Thymus (tissue), 11 donors: ENCODE results near the gene HSPBAP1. TPM values are rescaled to one million over a fixed set of nuclear protein-coding genes. Genes with fewer than 3 reads are reported as not detected.

ENCODE experiments used
- DNase-seq, 9 donors: peaks; one replicate each; pipeline ENCODE4 v3.0.0-alpha.2; 2013; ENCODE audit warnings: low spot score in 9 of 9, low read depth in 6 of 9, missing footprints in 1 of 9
- H3K27ac ChIP-seq, 2 donors: one replicate each; pipeline ENCODE4 v1.5.1; 2013; ENCODE audit warnings: control low read depth in 1 of 2, low read depth in 1 of 2, low read length in 1 of 2, mild to moderate bottlenecking in 1 of 2, moderate library complexity in 1 of 2
- H3K27me3 ChIP-seq, 2 donors: one replicate each; pipeline ENCODE4 v1.5.1; 2013; ENCODE audit warnings: low read length in 1 of 2; ENCODE audit not compliant: control insufficient read depth in 2 of 2, insufficient read depth in 1 of 2
- H3K36me3 ChIP-seq, 2 donors: one replicate each; pipeline ENCODE4 v1.5.1; 2013; ENCODE audit warnings: low read length in 1 of 2, mild to moderate bottlenecking in 1 of 2, moderate library complexity in 1 of 2; ENCODE audit not compliant: control insufficient read depth in 2 of 2, insufficient read depth in 2 of 2
- H3K4me1 ChIP-seq, 2 donors: one replicate each; pipeline ENCODE4 v1.5.1; 2013; ENCODE audit warnings: low read length in 2 of 2; ENCODE audit not compliant: control insufficient read depth in 2 of 2, insufficient read depth in 2 of 2
- H3K4me3 ChIP-seq, 2 donors: one replicate each; pipeline ENCODE4 v1.5.1; 2013; ENCODE audit warnings: low read length in 2 of 2, control low read depth in 1 of 2, mild to moderate bottlenecking in 1 of 2
- H3K9me3 ChIP-seq, 2 donors: one replicate each; pipeline ENCODE4 v1.5.1; 2013; ENCODE audit warnings: low read length in 1 of 2, mild to moderate bottlenecking in 1 of 2; ENCODE audit not compliant: control insufficient read depth in 2 of 2, insufficient read depth in 1 of 2
- WGBS: extraction: QIAGEN DNeasy Blood & Tissue Kit; methylation state at CpG from one replicate; pipeline ENCODE4 v1.1.7; 2013; 5-methylcytosine and 5-hydroxymethylcytosine counted together
- polyA plus RNA-seq: library from polyadenylated mRNA; stranded (reverse); fragments of 200-250 nt; gene quantifications from one replicate; pipeline ENCODE4 v1.2.3, GENCODE V29; 2013
- total RNA-seq: library from RNA; stranded (reverse); fragments of 120-200 nt; gene quantifications from one replicate; pipeline ENCODE4 v1.2.4, GENCODE V29; 2013
- donor health status: healthy.

The HSPBAP1 gene
- total and polyA plus RNA-seq, 2 donors = 13.0 to 37.7 TPM

GRCh38 chr3:122810734-122811133, 17.1 kb upstream of the HSPBAP1 start:
- Histone ChIP-seq H3K9me3 (no peaks in the 10 kb centered on the region), H3K4me1 (no peaks in the 10 kb centered on the region), H3K27ac (no peak overlapping the region), H3K36me3 (no peaks in the 10 kb centered on the region), H3K27me3 (no peaks in the 10 kb centered on the region), H3K4me3 (no peak overlapping the region)
- no peak for DNase-seq

DNA sequence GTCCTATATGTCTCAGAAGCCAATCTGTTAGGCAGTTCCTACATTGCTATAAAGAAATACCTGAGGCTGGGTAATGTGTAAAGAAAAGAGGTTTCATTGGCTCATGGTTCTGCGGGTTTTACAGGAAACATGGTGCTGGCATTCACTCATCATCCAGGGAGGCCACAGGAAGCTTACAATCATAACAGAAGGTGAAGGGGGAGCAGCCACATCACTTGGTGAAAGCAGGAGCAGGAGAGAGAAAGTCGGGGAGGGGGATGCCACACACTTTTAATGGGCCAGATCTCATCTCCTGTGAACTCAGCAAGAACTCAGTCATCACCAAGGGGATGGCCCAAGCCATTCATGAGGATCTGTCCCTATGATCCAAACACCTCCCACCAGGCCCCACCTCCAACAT, 10.3 kb upstream of the HSPBAP1 start:
- H3K4me3 ChIP-seq = no peak overlapping the region
- 93% methylated on average over 2 of the region's 2 CpGs for WGBS
- no peaks in the 10 kb centered on the region for H3K36me3 ChIP-seq
- no peaks in the 10 kb centered on the region for H3K4me1 ChIP-seq
- DNase-seq = no peak
- no peak overlapping the region for H3K27ac ChIP-seq
- H3K27me3 ChIP-seq = no peaks in the 10 kb centered on the region
- no peaks in the 10 kb centered on the region for H3K9me3 ChIP-seq

DNA sequence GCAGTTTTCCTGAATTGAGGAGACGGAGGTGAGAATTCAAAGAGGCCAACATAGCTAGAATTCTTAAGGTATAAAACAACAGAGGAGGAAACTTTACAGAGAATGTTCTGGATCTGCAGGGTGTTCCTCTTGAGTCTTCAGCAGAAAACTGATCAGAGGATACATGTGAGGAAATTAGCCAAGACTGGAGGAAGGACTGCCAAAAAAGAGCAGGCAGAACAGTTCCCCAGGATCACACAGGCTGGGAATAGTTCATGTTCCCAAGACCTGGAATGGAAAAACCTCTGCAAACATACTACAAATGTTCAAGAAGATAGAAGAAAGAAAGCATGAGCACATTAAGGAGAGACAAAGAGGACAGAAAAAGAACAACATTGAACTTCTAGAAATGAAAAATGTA, 8.7 kb upstream of the HSPBAP1 start:
- no peaks in the 10 kb centered on the region for H3K4me1 ChIP-seq
- no peak for DNase-seq
- H3K27me3 ChIP-seq = no peaks in the 10 kb centered on the region
- 98% methylated on average over 1 of the region's 1 CpG for WGBS
- no peak overlapping the region for H3K4me3 ChIP-seq
- H3K9me3 ChIP-seq = no peaks in the 10 kb centered on the region
- H3K27ac ChIP-seq = no peak overlapping the region
- H3K36me3 ChIP-seq = no peaks in the 10 kb centered on the region

- H3K36me3 ChIP-seq = no peaks in the 10 kb centered on the region
- H3K9me3 ChIP-seq = no peaks in the 10 kb centered on the region
- 96% methylated on average over 3 of the region's 3 CpGs for WGBS
- no peaks in the 10 kb centered on the region for H3K27me3 ChIP-seq
- H3K4me1 ChIP-seq = peaks cover 2 to 3% of the 10 kb centered on the region in 2 donors
- DNase-seq = no peak
- no peak overlapping the region for H3K27ac ChIP-seq
- no peak overlapping the region for H3K4me3 ChIP-seq
These were observed 7.1 kb upstream of the HSPBAP1 start for GRCh38 chr3:122800706-122801237.

GRCh38 chr3:122800031-122800430, 6.4 kb upstream of the HSPBAP1 start:
- H3K27ac ChIP-seq = no peak overlapping the region
- no peak for DNase-seq
- H3K36me3 ChIP-seq = no peaks in the 10 kb centered on the region
- H3K4me3 ChIP-seq = no peak overlapping the region
- no peaks in the 10 kb centered on the region for H3K27me3 ChIP-seq
- H3K4me1 ChIP-seq = peaks cover 5 to 8% of the 10 kb centered on the region in 2 donors
- 94% methylated on average over 1 of the region's 1 CpG for WGBS
- H3K9me3 ChIP-seq = no peaks in the 10 kb centered on the region

- Histone ChIP-seq H3K9me3 (no peaks in the 10 kb centered on the region), H3K27ac (no peak overlapping the region), H3K4me3 (no peak overlapping the region), H3K27me3 (no peaks in the 10 kb centered on the region), H3K36me3 (no peaks in the 10 kb centered on the region), H3K4me1 (peaks cover 5 to 12% of the 10 kb centered on the region in 2 donors)
- no peak for DNase-seq
- WGBS = 97% methylated on average over 2 of the region's 2 CpGs
These were observed 5.7 kb upstream of the HSPBAP1 start for GRCh38 chr3:122799322-122799721.

- no peak overlapping the region for H3K27ac ChIP-seq
- DNase-seq = peak in 1 of 9 donors; percentile 7
- no peaks in the 10 kb centered on the region for H3K27me3 ChIP-seq
- 83% methylated on average over 3 of the region's 3 CpGs for WGBS
- no peak overlapping the region for H3K4me3 ChIP-seq
- peaks cover 16 to 25% of the 10 kb centered on the region in 2 donors for H3K4me1 ChIP-seq
- H3K9me3 ChIP-seq = no peaks in the 10 kb centered on the region
- no peaks in the 10 kb centered on the region for H3K36me3 ChIP-seq
These were observed 3.7 kb upstream of the HSPBAP1 start for GRCh38 chr3:122797291-122797690.

DNA sequence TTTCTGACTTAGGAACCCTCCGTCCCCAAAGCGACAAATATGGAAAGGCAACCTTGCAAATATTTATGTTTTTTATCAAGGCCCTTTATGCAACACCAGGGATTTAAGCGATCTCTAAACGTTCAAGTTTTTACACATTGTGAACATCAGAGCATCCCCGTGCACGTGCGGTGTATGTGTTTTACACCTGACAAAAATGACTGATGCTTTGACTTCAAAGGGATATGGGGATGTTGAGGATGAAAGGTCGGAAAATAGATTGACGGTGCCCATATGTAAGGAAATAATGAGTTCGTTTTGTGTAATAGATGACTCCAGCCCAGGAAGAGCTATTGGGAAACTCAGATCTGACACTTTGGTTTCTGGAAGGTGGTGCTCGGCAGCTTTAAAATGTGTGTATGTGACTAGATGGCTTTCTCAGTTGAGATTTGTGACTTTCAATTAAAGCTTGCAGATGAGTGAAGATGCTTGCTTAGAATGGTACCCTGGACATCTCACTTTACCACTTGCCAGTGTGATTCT, 2.1 kb upstream of the HSPBAP1 start:
- Histone ChIP-seq H3K4me3 (peak overlapping the region; percentile 65 to 91), H3K9me3 (no peaks in the 10 kb centered on the region), H3K4me1 (peaks cover 20 to 28% of the 10 kb centered on the region in 2 donors), H3K27me3 (no peaks in the 10 kb centered on the region), H3K27ac (no peak overlapping the region), H3K36me3 (no peaks in the 10 kb centered on the region)
- 60% methylated on average over 11 of the region's 11 CpGs for WGBS
- DNase-seq = peak in 4 of 9 donors; percentile 5 to 29 (median 10)

DNA sequence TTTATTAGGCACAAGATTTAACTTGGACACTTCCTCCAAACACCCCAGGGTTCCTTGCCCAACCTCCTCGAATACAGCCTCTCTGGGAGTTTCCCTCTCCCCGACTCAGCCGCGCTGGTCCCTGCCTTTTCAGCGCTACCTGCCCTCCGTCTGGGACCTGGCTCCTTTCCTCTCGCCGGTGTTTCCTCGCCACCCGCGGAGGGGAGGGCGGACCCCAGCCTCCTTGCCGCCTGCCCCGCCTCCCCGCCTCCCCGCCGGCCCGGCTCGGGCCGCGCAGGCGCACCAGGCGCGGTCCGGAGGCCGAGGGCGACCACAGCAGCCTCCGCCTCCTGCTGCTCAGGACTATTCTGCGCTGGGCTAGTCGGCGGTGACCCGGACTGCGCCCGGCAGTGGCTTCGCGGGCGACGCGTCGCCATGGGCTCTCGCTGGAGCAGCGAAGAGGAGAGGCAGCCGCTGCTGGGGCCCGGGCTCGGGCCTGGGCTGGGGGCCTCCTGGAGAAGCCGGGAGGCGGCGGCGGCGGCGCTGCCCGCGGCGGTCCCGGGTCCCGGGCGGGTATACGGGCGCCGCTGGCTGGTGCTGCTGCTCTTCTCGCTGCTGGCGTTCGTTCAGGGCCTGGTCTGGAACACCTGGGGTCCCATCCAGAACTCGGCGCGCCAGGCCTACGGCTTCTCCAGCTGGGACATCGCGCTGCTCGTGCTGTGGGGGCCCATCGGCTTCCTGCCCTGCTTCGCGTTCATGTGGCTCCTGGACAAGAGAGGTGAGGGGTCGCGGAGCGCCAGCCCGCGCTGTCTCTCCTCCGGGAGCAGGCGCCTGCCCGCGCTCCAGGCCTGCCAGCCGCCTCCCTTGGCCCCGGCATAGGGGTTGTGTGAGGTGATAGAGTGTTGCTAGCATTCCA, 1.4 kb upstream of the HSPBAP1 start, which contains the start of gene SLC49A4:
Gene SLC49A4 (plus strand): TSS at position 291 of the 895 bp plus-strand sequence. CDS start 124 bp downstream, at position 415.
- WGBS = under 1% methylated on average over 84 of the region's 84 CpGs
- H3K27ac ChIP-seq = peak within 1 kb of the TSS; percentile 84 to 90
- H3K9me3 ChIP-seq = no peaks in the 10 kb centered on the region
- H3K4me1 ChIP-seq = peaks cover 20 to 30% of the 10 kb centered on the region in 2 donors
- DNase-seq = peak; percentile 15 to 75 (median 49)
- H3K4me3 ChIP-seq = peak within 1 kb of the TSS; percentile 65 to 91
- no peaks in the 10 kb centered on the region for H3K27me3 ChIP-seq
- no peaks in the 10 kb centered on the region for H3K36me3 ChIP-seq
